HL-60/S4 (cell line): Measurements from ENCODE around the gene TMEM143.

Source experiments
- in situ Hi-C: fragments of 300-500 bp; cut with MboI; formaldehyde crosslinking; loops from 2 replicates; pipeline ENCODE4 v1.14.3; 2022; ENCODE audit warnings: low sequenced_read_pairs

Gene TMEM143

GRCh38 chr19:48332351-48332661 is 31.4 kb downstream of the TMEM143 start:
- in situ Hi-C loops, result no loop called here

- in situ Hi-C loops, result no loop called here
Observed at GRCh38 chr19:48330012-48330681, 33.6 kb downstream of the TMEM143 start.

GRCh38 chr19:48329167-48329891 is 34.4 kb downstream of the TMEM143 start:
- in situ Hi-C loops, result no loop called here

- in situ Hi-C loops, result no loop called here
Observed at GRCh38 chr19:48325265-48325910, 38.4 kb downstream of the TMEM143 start, which contains the start of gene EMP3. TSS of gene EMP3 (plus strand) at chr19:48325552. CDS start at chr19:48326845, 1,293 bp downstream.

- in situ Hi-C loops, result no loop called here
Observed at GRCh38 chr19:48321622-48322591, 41.8 kb downstream of the TMEM143 start.

DNA sequence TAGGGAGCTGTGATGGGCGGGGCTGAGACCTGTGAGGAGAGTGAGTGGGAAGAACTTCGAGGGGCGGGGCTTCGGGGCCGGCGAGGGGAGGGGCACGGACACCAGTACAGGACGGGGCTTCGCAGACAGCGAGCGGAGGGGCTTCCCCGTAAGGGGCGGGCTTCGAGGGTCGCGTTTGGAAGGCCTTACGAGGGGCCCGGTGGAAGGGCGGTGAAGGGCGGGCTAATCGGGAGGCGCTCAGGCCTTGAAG is 42.4 kb downstream of the TMEM143 start:
- in situ Hi-C loops, result no loop called here

- in situ Hi-C loops, result loop anchor here (10.0 kb wide), 1 partner anchor 265 kb away; no protein-coding TSS in a partner anchor
Observed at GRCh38 chr19:48319647-48320541, 43.8 kb downstream of the TMEM143 start.

DNA sequence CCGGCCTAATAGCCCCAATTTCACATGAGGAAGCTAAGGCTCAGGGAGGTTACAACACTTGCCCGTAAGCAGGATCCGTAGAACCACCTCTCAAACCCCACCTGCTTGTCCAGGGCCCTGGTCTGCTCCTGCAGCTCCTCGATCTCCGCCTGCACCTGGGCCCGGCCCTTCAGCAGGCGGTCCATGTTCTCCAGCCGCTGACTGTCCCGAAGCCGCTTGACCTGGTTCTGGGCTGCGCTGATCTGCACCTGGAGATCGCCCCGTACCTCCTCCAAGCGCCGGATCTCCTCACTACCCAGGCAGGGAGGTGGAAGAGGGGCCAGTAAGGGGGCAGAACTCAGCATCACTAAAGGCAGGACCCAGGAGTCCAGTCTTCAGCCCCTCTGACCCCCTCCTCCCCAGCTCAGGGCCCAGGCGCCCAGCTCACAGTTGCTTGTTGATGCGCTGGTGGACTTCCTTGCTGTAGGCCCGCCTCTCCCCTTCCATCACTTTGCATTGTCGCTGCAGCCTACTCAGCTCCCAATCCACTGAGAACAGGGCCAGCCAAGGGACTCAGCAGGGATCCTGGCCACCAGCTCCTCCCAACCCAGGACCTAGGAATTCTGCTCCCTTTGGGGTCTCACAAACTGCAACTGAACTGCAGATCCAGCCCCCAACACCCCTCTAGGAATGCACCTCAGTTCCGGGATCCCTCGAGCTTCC is 45.3 kb downstream of the TMEM143 start:
- in situ Hi-C loops, result loop anchor here (10.0 kb wide), 1 partner anchor 266 kb away; no protein-coding TSS in a partner anchor

DNA sequence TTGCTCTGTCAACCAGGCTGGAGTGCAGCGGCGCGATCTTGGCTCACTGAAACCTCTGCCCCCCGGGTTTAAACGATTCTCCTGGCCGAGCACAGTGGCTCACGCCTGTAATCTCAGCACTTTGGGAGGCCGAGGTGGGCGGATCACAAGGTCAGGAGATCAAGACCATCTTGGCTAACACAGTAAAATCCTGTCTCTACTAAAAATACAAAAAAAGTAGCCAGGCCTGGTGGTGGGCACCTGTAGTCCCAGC is 46.1 kb downstream of the TMEM143 start:
- in situ Hi-C loops, result loop anchor here (10.0 kb wide), 1 partner anchor 267 kb away; no protein-coding TSS in a partner anchor

DNA sequence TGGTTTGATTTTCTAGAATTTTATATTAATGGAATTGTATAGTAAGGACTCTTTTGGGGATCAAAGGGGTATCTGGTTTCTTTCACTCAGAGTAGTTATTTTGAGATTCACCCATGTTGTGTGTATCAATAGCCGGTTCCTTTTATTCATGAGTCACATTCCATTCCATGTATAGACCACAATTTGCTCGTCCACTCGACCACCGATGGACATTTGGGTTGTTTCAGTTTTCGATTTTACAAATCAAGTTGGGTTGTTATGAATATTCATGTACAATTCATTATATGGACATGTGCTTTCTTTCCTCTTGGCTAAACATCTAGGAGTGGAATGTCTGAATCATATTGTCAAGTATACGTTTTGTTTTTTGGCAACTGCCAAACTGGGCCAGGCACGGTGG is 48.0 kb downstream of the TMEM143 start:
- in situ Hi-C loops, result loop anchor here (10.0 kb wide), 1 partner anchor 269 kb away; no protein-coding TSS in a partner anchor

GRCh38 chr19:48311384-48311783 is 52.4 kb downstream of the TMEM143 start:
- in situ Hi-C loops, result loop anchor here (10.0 kb wide), 1 partner anchor 273 kb away; no protein-coding TSS in a partner anchor

- in situ Hi-C loops, result loop anchor here (10.0 kb wide), 1 partner anchor 275 kb away; no protein-coding TSS in a partner anchor
Observed at GRCh38 chr19:48310227-48310626, 53.5 kb downstream of the TMEM143 start.

GRCh38 chr19:48309731-48310130 is 54.0 kb downstream of the TMEM143 start:
- in situ Hi-C loops, result loop anchor here (10.0 kb wide), 1 partner anchor 275 kb away; no protein-coding TSS in a partner anchor

- in situ Hi-C loops, result no loop called here
Observed at GRCh38 chr19:48308631-48309586, 54.8 kb downstream of the TMEM143 start.

DNA sequence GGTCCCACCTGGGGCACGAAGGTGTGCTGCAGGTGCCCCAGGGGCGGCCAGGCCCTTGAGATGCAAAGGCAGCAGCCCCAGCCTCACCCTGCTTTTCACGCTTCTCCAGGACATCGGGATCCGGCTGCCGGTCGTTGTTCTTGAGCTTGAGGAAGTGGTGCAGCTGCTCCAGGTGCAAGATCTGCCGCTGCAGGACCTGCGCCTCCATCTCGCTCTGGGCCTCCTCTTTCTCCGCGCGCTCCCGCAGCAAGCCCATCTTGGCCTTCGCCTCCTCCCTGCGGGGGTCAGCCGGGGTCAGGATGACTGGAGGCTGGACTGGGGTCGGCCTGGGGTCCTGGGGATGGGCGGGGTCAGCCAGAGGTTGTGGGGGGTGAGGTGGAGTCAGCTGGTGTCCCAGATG is 59.9 kb downstream of the TMEM143 start:
- in situ Hi-C loops, result no loop called here

GRCh38 chr19:48303367-48303766 is 60.4 kb downstream of the TMEM143 start:
- in situ Hi-C loops, result no loop called here

DNA sequence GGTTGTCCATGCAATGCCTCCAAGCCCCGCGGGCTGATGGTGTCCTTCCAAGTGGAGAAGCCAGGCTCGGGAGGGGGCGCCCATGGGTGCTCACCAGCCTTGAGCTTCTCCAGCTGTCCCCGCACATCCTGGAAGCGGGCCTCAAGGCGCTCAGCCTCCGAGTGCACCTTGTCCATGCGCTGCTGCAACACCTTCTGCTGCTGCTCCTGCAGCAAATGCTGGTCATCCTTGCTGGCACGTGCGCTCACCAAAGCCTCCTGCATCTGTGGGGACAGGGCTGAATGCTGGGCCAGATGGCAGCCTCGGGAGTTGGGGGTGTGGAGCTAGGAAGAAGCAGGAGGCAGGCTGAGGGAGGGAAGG is 61.2 kb downstream of the TMEM143 start:
- in situ Hi-C loops, result no loop called here

DNA sequence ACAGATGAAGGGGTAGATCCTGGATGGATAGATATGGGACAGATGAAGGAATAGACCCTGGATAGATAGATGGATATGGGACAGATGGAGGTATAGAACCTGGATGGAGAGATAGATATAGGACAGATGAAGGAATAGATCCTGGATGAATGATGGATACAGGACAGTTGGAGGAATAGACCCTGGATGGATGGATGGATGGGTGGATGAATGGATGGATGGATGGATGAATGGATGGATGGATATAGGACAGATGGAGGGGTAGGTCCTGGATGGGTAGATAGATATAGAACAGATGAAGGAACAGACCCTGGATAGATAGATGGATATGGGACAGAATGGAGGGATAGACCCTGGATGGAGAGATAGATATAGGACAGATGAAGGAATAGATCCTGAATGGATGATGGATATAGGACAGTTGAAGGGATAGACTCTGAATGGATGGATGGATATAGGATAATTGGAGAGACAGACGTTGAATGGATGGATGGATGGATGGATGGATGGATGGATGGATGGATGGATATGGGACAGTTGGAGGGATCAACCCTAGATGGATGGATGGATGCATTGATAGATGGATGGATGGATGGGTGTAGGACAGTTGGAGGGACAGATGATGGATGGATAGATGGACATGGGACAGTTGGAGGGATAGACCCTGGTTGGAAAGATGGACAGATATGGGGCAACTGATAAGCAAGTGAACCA is 61.7 kb downstream of the TMEM143 start:
- in situ Hi-C loops, result no loop called here
